ENCODE data around the gene CFTR. TPM values are rescaled to one million over a fixed set of nuclear protein-coding genes. Genes with fewer than 3 reads are reported as not detected.
"Not testable (repeated sequence)": the region's sequence is repeated elsewhere in the genome, so short reads cannot be mapped to it uniquely, and the experiment has no call there.

Gene CFTR
- total and polyA plus RNA-seq, 4 experiments from 2014 or later = not detected

DNA sequence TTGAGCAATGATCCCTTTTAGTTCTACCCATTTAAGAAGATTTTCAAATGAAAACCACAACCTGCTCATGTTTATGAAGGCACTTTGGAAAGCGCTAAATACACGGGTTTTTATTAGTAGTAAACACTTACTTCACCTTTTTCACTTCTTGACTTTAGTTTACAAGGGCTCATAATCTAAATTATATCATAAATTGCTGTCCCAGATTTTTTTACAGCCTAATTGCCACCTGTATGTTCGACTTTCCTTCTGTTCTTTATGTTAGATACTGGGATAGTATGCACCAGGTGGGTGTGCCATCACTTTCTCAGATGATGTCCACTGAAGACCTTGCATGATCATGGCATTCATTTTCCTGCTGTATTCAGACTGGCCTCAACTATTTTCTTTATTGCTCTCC lies 22.5 kb downstream of the CFTR start:
- Mint-ChIP-seq H3K9me3 (peaks cover 0 to 4% (median 0%) of the 10 kb centered on the region in 8 donors), H3K4me1 (no peaks in the 10 kb centered on the region), H3K27ac (no peak overlapping the region), H3K4me3 (no peak overlapping the region), H3K36me3 (no peaks in the 10 kb centered on the region), H3K27me3 (no peaks in the 10 kb centered on the region)
- POLR2A ChIA-PET (ENCODE audit: partially characterized antibody) = no interaction called here
- Histone ChIP-seq H3K36me3 (ENCODE audit: insufficient read depth, low read length) (no peaks in the 10 kb centered on the region), H3K4me1 (ENCODE audit: insufficient read depth, low read length) (no peaks in the 10 kb centered on the region), H3K27ac (ENCODE audit: low read depth, low read length) (no peak overlapping the region), H3K9me3 (ENCODE audit: control insufficient read depth in 1 of 2, low read length in 2 of 2) (no peaks in the 10 kb centered on the region), H3K27me3 (ENCODE audit: insufficient read depth, low read length) (no peaks in the 10 kb centered on the region), H3K4me3 (ENCODE audit: low read length in 2 of 2) (no peak overlapping the region)
- intact Hi-C loops (cut with micrococcal nuclease) = no loop called here
- no peak for DNase-seq
- CTCF ChIA-PET (ENCODE audit: partially characterized antibody) = no interaction called here

GRCh38 chr7:117505238-117505637 lies 25.4 kb downstream of the CFTR start:
- Mint-ChIP-seq H3K4me3 (no peak overlapping the region), H3K4me1 (no peaks in the 10 kb centered on the region), H3K27ac (no peak overlapping the region), H3K9me3 (peaks cover 0 to 3% (median 0%) of the 10 kb centered on the region in 8 donors), H3K36me3 (no peaks in the 10 kb centered on the region), H3K27me3 (no peaks in the 10 kb centered on the region)
- no peak for DNase-seq
- Histone ChIP-seq H3K27me3 (ENCODE audit: insufficient read depth, low read length) (no peaks in the 10 kb centered on the region), H3K36me3 (ENCODE audit: insufficient read depth, low read length) (no peaks in the 10 kb centered on the region), H3K4me1 (ENCODE audit: insufficient read depth, low read length) (no peaks in the 10 kb centered on the region), H3K4me3 (ENCODE audit: low read length in 2 of 2) (no peak overlapping the region), H3K9me3 (ENCODE audit: control insufficient read depth in 1 of 2, low read length in 2 of 2) (no peaks in the 10 kb centered on the region), H3K27ac (ENCODE audit: low read depth, low read length) (no peak overlapping the region)
- CTCF ChIA-PET (ENCODE audit: partially characterized antibody) = no interaction called here
- intact Hi-C loops (cut with micrococcal nuclease) = no loop called here
- POLR2A ChIA-PET (ENCODE audit: partially characterized antibody) = no interaction called here

- Histone ChIP-seq H3K27me3 (ENCODE audit: insufficient read depth, low read length) (no peaks in the 10 kb centered on the region), H3K4me3 (ENCODE audit: low read length in 2 of 2) (no peak overlapping the region), H3K27ac (ENCODE audit: low read depth, low read length) (no peak overlapping the region), H3K36me3 (ENCODE audit: insufficient read depth, low read length) (no peaks in the 10 kb centered on the region), H3K9me3 (ENCODE audit: control insufficient read depth in 1 of 2, low read length in 2 of 2) (no peaks in the 10 kb centered on the region), H3K4me1 (ENCODE audit: insufficient read depth, low read length) (no peaks in the 10 kb centered on the region)
- ChIA-PET CTCF (ENCODE audit: partially characterized antibody) (no interaction called here), POLR2A (ENCODE audit: partially characterized antibody) (no interaction called here)
- intact Hi-C loops (cut with micrococcal nuclease) = no loop called here
- DNase-seq = no peak
- no peaks in the 10 kb centered on the region for H3K4me1 Mint-ChIP-seq
- no peak overlapping the region for H3K27ac Mint-ChIP-seq
- H3K9me3 Mint-ChIP-seq = peaks cover 0 to 3% (median 2%) of the 10 kb centered on the region in 8 donors
- no peak overlapping the region for H3K4me3 Mint-ChIP-seq
- no peaks in the 10 kb centered on the region for H3K27me3 Mint-ChIP-seq
- no peaks in the 10 kb centered on the region for H3K36me3 Mint-ChIP-seq
Observed at GRCh38 chr7:117508676-117509075, 28.9 kb downstream of the CFTR start.

GRCh38 chr7:117517194-117517593 lies 37.4 kb downstream of the CFTR start:
- CTCF ChIA-PET (ENCODE audit: partially characterized antibody); H3K27me3 ChIP-seq (ENCODE audit: insufficient read depth, low read length); H3K36me3 Mint-ChIP-seq; H3K4me3 Mint-ChIP-seq; DNase-seq; H3K27ac ChIP-seq (ENCODE audit: low read depth, low read length); POLR2A ChIA-PET (ENCODE audit: partially characterized antibody); H3K9me3 ChIP-seq (ENCODE audit: control insufficient read depth in 1 of 2, low read length in 2 of 2); H3K27ac Mint-ChIP-seq; H3K4me3 ChIP-seq (ENCODE audit: low read length in 2 of 2); H3K27me3 Mint-ChIP-seq; H3K4me1 Mint-ChIP-seq; H3K36me3 ChIP-seq (ENCODE audit: insufficient read depth, low read length); H3K4me1 ChIP-seq (ENCODE audit: insufficient read depth, low read length); intact Hi-C loops (cut with micrococcal nuclease): not testable (repeated sequence)
- peaks cover 0 to 14% (median 3%) of the 10 kb centered on the region in 8 donors for H3K9me3 Mint-ChIP-seq

DNA sequence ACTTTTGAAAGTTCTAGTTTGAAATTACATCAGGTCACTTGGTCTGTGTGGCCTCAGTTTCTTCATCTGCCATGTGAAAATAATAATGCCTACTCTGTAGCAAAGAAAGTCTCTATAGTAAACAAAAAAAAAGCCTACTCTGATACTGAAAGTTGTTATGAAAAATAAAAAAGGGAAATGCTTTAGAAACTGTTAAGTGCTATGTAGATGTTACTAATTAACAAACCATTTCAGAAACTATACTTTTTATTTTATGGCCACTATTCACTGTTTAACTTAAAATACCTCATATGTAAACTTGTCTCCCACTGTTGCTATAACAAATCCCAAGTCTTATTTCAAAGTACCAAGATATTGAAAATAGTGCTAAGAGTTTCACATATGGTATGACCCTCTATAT lies 50.6 kb downstream of the CFTR start:
- Histone ChIP-seq H3K27me3 (ENCODE audit: insufficient read depth, low read length) (no peaks in the 10 kb centered on the region), H3K36me3 (ENCODE audit: insufficient read depth, low read length) (no peaks in the 10 kb centered on the region), H3K4me3 (ENCODE audit: low read length in 2 of 2) (no peak overlapping the region), H3K4me1 (ENCODE audit: insufficient read depth, low read length) (no peaks in the 10 kb centered on the region), H3K27ac (ENCODE audit: low read depth, low read length) (no peak overlapping the region), H3K9me3 (ENCODE audit: control insufficient read depth in 1 of 2, low read length in 2 of 2) (no peaks in the 10 kb centered on the region)
- ChIA-PET POLR2A (ENCODE audit: partially characterized antibody) (no interaction called here), CTCF (ENCODE audit: partially characterized antibody) (no interaction called here)
- DNase-seq = no peak
- Mint-ChIP-seq H3K27ac (no peak overlapping the region), H3K36me3 (no peaks in the 10 kb centered on the region), H3K27me3 (no peaks in the 10 kb centered on the region), H3K4me3 (no peak overlapping the region), H3K9me3 (peaks cover 0 to 7% (median under 1%) of the 10 kb centered on the region in 8 donors), H3K4me1 (no peaks in the 10 kb centered on the region)
- intact Hi-C loops (cut with micrococcal nuclease) = no loop called here

DNA sequence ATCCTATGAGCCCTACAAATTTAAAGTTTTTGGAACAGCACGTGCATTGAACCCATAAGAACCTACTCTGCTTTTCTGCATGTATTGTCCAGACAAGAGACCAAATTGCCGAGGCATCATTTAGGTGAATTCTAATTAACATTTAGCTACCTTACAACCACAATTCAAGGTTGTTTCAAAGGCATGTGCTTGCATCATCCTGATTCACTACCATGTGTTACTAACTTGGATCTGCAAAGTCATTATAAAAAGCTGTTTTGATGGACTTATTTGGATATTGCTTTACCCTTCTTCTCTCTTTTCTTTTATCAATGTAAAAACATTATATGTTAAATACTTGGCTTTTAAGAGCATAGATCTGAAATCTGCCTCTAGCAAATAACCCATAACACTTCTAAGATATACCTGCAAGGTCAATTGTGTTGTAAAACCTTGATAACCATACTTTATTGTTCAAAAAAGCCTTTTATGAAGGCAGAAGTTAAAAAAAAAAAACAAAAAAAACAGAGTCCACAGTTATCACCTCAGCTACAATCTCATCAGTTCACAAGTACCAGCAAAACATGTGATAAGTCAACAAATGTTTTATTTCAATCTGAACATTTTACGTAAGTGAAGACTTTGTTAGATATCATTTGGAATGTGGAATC lies 51.9 kb downstream of the CFTR start:
- Histone ChIP-seq H3K4me1 (ENCODE audit: insufficient read depth, low read length) (no peaks in the 10 kb centered on the region), H3K4me3 (ENCODE audit: low read length in 2 of 2) (no peak overlapping the region), H3K9me3 (ENCODE audit: control insufficient read depth in 1 of 2, low read length in 2 of 2) (no peaks in the 10 kb centered on the region), H3K27ac (ENCODE audit: low read depth, low read length) (no peak overlapping the region), H3K27me3 (ENCODE audit: insufficient read depth, low read length) (no peaks in the 10 kb centered on the region), H3K36me3 (ENCODE audit: insufficient read depth, low read length) (no peaks in the 10 kb centered on the region)
- intact Hi-C loops (cut with micrococcal nuclease) = no loop called here
- H3K4me3 Mint-ChIP-seq = no peak overlapping the region
- no peaks in the 10 kb centered on the region for H3K27me3 Mint-ChIP-seq
- ChIA-PET CTCF (ENCODE audit: partially characterized antibody) (no interaction called here), POLR2A (ENCODE audit: partially characterized antibody) (no interaction called here)
- peaks cover 0 to 7% (median under 1%) of the 10 kb centered on the region in 8 donors for H3K9me3 Mint-ChIP-seq
- no peak overlapping the region for H3K27ac Mint-ChIP-seq
- H3K4me1 Mint-ChIP-seq = no peaks in the 10 kb centered on the region
- no peak for DNase-seq
- no peaks in the 10 kb centered on the region for H3K36me3 Mint-ChIP-seq

DNA sequence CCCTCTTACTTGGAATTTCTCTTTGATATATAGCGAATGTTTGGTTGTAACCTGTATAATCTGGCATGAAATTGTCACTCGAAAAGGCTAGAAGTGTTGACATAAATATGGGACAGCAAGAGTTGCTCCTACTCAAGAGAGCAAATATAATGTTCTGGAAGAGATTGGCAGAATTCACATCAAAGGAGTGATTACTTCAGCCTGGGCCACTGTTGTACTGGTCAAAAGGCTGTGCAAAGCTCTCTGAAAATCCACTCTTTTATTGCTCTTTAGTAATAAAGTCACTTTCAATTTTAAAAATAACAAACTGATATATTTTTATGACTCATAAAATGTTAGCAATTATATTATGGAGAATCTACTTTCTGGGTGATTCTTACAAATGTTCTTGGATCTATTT lies 58.2 kb downstream of the CFTR start:
- Mint-ChIP-seq H3K9me3 (no peaks in the 10 kb centered on the region), H3K4me3 (no peak overlapping the region), H3K36me3 (no peaks in the 10 kb centered on the region), H3K27ac (no peak overlapping the region), H3K27me3 (no peaks in the 10 kb centered on the region), H3K4me1 (no peaks in the 10 kb centered on the region)
- Histone ChIP-seq H3K27ac (ENCODE audit: low read depth, low read length) (no peak overlapping the region), H3K4me1 (ENCODE audit: insufficient read depth, low read length) (no peaks in the 10 kb centered on the region), H3K4me3 (ENCODE audit: low read length in 2 of 2) (no peak overlapping the region), H3K9me3 (ENCODE audit: control insufficient read depth in 1 of 2, low read length in 2 of 2) (no peaks in the 10 kb centered on the region), H3K36me3 (ENCODE audit: insufficient read depth, low read length) (no peaks in the 10 kb centered on the region), H3K27me3 (ENCODE audit: insufficient read depth, low read length) (no peaks in the 10 kb centered on the region)
- intact Hi-C loops (cut with micrococcal nuclease) = no loop called here
- POLR2A ChIA-PET (ENCODE audit: partially characterized antibody) = no interaction called here
- CTCF ChIA-PET (ENCODE audit: partially characterized antibody) = no interaction called here
- no peak for DNase-seq

- intact Hi-C loops (cut with micrococcal nuclease) = no loop called here
- Histone ChIP-seq H3K4me1 (ENCODE audit: insufficient read depth, low read length) (no peaks in the 10 kb centered on the region), H3K4me3 (ENCODE audit: low read length in 2 of 2) (no peak overlapping the region), H3K27ac (ENCODE audit: low read depth, low read length) (no peak overlapping the region), H3K27me3 (ENCODE audit: insufficient read depth, low read length) (no peaks in the 10 kb centered on the region), H3K36me3 (ENCODE audit: insufficient read depth, low read length) (no peaks in the 10 kb centered on the region), H3K9me3 (ENCODE audit: control insufficient read depth in 1 of 2, low read length in 2 of 2) (no peaks in the 10 kb centered on the region)
- DNase-seq = no peak
- Mint-ChIP-seq H3K36me3 (no peaks in the 10 kb centered on the region), H3K27me3 (no peaks in the 10 kb centered on the region), H3K4me3 (no peak overlapping the region), H3K27ac (no peak overlapping the region), H3K4me1 (no peaks in the 10 kb centered on the region), H3K9me3 (peaks cover 0 to 5% (median 0%) of the 10 kb centered on the region in 8 donors)
- POLR2A ChIA-PET (ENCODE audit: partially characterized antibody) = no interaction called here
- CTCF ChIA-PET (ENCODE audit: partially characterized antibody) = no interaction called here
Observed at GRCh38 chr7:117544061-117544460, 64.2 kb downstream of the CFTR start.
